Large intestine (tissue), 3 donors: ENCODE measurements around the gene TAS2R50. TPM values are rescaled to one million over a fixed set of nuclear protein-coding genes. Genes with fewer than 3 reads are reported as not detected.

Source experiments
- DNase-seq, 2 donors: peaks; one replicate each; pipeline versions ENCODE4 v3.0.0 to v3.0.0-alpha.2; 2013
- H3K27ac ChIP-seq: one replicate; pipeline ENCODE4 v1.5.1; 2013; ENCODE audit warnings: low read length
- H3K27me3 ChIP-seq: 2 replicates; pipeline ENCODE4 v1.6.1; 2013; ENCODE audit warnings: low read length; ENCODE audit not compliant: control insufficient read depth, insufficient read depth
- H3K36me3 ChIP-seq: 2 replicates; pipeline ENCODE4 v1.6.1; 2013; ENCODE audit warnings: low read length; ENCODE audit not compliant: control insufficient read depth, insufficient read depth
- H3K4me1 ChIP-seq: one replicate; pipeline ENCODE4 v1.6.1; 2013; ENCODE audit warnings: low read length; ENCODE audit not compliant: control insufficient read depth, insufficient read depth
- H3K4me3 ChIP-seq: one replicate; pipeline ENCODE4 v1.5.1; 2013; ENCODE audit warnings: low read length
- H3K9me3 ChIP-seq: one replicate; pipeline ENCODE4 v1.6.1; 2013; ENCODE audit warnings: mild to moderate bottlenecking, low read depth, low read length, moderate library complexity; ENCODE audit not compliant: control insufficient read depth
- WGBS: methylation state at CpG from one replicate; pipeline ENCODE4 v1.1.5; 2013; ENCODE audit warnings: low lambda C conversion rate; ENCODE audit not compliant: insufficient coverage; 5-methylcytosine and 5-hydroxymethylcytosine counted together
- polyA plus RNA-seq: library from polyadenylated mRNA; unstranded; fragments of 120-200 nt; gene quantifications from one replicate; pipeline ENCODE4 v1.2.1, GENCODE V29; 2013

TAS2R50 gene
- polyA plus RNA-seq, 1 donor: 0.04 TPM

GRCh38 chr12:10957741-10958140 lies 29.0 kb downstream of the TAS2R50 start:
- DNase-seq: no peak
- no peaks in the 10 kb centered on the region for H3K36me3 ChIP-seq
- H3K4me3 ChIP-seq: no peak overlapping the region
- H3K27me3 ChIP-seq: no peaks in the 10 kb centered on the region
- H3K27ac ChIP-seq: no peak overlapping the region
- H3K9me3 ChIP-seq: peaks cover 7% of the 10 kb centered on the region
- no peaks in the 10 kb centered on the region for H3K4me1 ChIP-seq

- H3K36me3 ChIP-seq: no peaks in the 10 kb centered on the region
- DNase-seq: no peak
- no peaks in the 10 kb centered on the region for H3K27me3 ChIP-seq
Observed at GRCh38 chr12:10956085-10956484, 30.6 kb downstream of the TAS2R50 start.

GRCh38 chr12:10952645-10953044 lies 34.1 kb downstream of the TAS2R50 start:
- Histone ChIP-seq H3K27ac (no peak overlapping the region), H3K36me3 (peaks cover 3% of the 10 kb centered on the region), H3K4me1 (no peaks in the 10 kb centered on the region), H3K27me3 (no peaks in the 10 kb centered on the region), H3K9me3 (peaks cover 7% of the 10 kb centered on the region), H3K4me3 (no peak overlapping the region)
- DNase-seq: no peak
- no CpG with 5 or more reads among the region's 4 CpGs for WGBS

More at GRCh38 chr12:10956085-10956484, 30.6 kb downstream of the TAS2R50 start:
- Histone ChIP-seq H3K4me1 (no peaks in the 10 kb centered on the region), H3K9me3 (peaks cover 7% of the 10 kb centered on the region), H3K27ac (no peak overlapping the region), H3K4me3 (no peak overlapping the region)

GRCh38 chr12:10943167-10943566 lies 43.5 kb downstream of the TAS2R50 start:
- Histone ChIP-seq H3K36me3 (no peaks in the 10 kb centered on the region), H3K9me3 (peaks cover 10% of the 10 kb centered on the region), H3K27ac (no peak overlapping the region), H3K4me1 (no peaks in the 10 kb centered on the region), H3K4me3 (no peak overlapping the region), H3K27me3 (no peaks in the 10 kb centered on the region)
- DNase-seq: no peak
- WGBS: 100% methylated on average over 2 of the region's 2 CpGs

- Histone ChIP-seq H3K36me3 (no peaks in the 10 kb centered on the region), H3K4me3 (no peak overlapping the region), H3K27ac (no peak overlapping the region), H3K4me1 (no peaks in the 10 kb centered on the region), H3K9me3 (peaks cover 8% of the 10 kb centered on the region), H3K27me3 (no peaks in the 10 kb centered on the region)
- WGBS: no CpG with 5 or more reads among the region's 4 CpGs
- peak; percentile 19 for DNase-seq
Observed at GRCh38 chr12:10941916-10942607, 44.6 kb downstream of the TAS2R50 start.

- H3K27ac ChIP-seq: no peak overlapping the region
- no peaks in the 10 kb centered on the region for H3K4me1 ChIP-seq
- no peaks in the 10 kb centered on the region for H3K27me3 ChIP-seq
- no peak overlapping the region for H3K4me3 ChIP-seq
- H3K36me3 ChIP-seq: no peaks in the 10 kb centered on the region
- H3K9me3 ChIP-seq: peaks cover 8% of the 10 kb centered on the region
- DNase-seq: no peak
Observed at GRCh38 chr12:10941369-10941768, 45.3 kb downstream of the TAS2R50 start.

GRCh38 chr12:10940389-10940788 lies 46.3 kb downstream of the TAS2R50 start:
- Histone ChIP-seq H3K27ac (no peak overlapping the region), H3K36me3 (no peaks in the 10 kb centered on the region), H3K4me1 (no peaks in the 10 kb centered on the region), H3K4me3 (no peak overlapping the region), H3K27me3 (no peaks in the 10 kb centered on the region), H3K9me3 (peaks cover 8% of the 10 kb centered on the region)
- 100% methylated on average over 1 of the region's 2 CpGs for WGBS
- DNase-seq: no peak

- no peak for DNase-seq
- Histone ChIP-seq H3K4me3 (no peak within 1 kb of the TSS), H3K4me1 (no peaks in the 10 kb centered on the region), H3K27me3 (no peaks in the 10 kb centered on the region), H3K36me3 (no peaks in the 10 kb centered on the region), H3K27ac (no peak within 1 kb of the TSS), H3K9me3 (peaks cover 2% of the 10 kb centered on the region)
- no CpG with 5 or more reads among the region's 1 CpG for WGBS
Observed at GRCh38 chr12:10939163-10939562, 47.5 kb downstream of the TAS2R50 start, which contains the start of gene TAS2R14. TAS2R14 (minus strand) TSS chr12:10939263; CDS start chr12:10939207, 56 bp downstream.

- WGBS: no CpG with 5 or more reads among the region's 1 CpG
- H3K27me3 ChIP-seq: no peaks in the 10 kb centered on the region
- no peaks in the 10 kb centered on the region for H3K36me3 ChIP-seq
- no peaks in the 10 kb centered on the region for H3K9me3 ChIP-seq
- no peak for DNase-seq
- no peak overlapping the region for H3K27ac ChIP-seq
- no peaks in the 10 kb centered on the region for H3K4me1 ChIP-seq
- no peak overlapping the region for H3K4me3 ChIP-seq
Observed at GRCh38 chr12:10936506-10936905, 50.2 kb downstream of the TAS2R50 start.
